NCI-H2227 (cell line): ENCODE data around the gene ADAMTS8.

Experiments used
- DNase-seq: peaks from one replicate; lab custom pipeline; 2025; ENCODE audit not compliant: unreplicated experiment; lab: John Stamatoyannopoulos, UW

The ADAMTS8 gene

DNA sequence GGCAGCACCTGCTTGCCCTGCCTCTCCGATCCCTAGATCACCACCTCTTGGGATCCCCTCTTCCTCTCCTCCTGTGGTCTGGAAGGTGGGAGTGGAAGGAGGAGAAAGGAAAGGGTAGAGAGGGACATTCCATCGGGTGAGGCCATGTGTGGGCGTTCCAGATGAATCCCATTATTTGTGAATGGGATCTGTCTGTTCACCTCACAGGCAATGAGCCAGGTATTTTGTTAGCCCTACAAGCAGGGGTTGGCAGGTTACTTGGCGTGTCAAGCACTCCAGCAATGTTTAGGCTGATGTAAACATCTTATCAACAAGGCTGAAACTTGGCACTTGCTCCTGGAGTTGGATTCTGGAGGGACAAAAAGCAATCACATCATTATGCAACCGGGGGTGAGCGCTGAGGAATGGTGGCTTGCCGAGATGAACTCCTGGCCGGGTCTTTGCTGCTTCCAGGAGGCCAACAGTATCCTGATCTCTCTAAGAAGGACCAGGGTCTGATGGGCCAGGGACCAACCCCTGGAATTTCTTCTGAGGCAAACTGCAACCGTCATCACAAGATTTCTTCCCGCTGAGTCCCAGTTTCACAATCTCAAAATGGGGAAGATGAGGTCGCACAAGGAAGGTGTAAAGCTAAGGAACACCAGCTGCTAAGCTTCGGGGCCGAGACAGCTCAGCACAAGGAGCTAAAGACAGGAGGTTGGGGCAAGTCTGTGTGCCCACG is 7.8 kb downstream of the ADAMTS8 start:
- DNase-seq: no peak

DNA sequence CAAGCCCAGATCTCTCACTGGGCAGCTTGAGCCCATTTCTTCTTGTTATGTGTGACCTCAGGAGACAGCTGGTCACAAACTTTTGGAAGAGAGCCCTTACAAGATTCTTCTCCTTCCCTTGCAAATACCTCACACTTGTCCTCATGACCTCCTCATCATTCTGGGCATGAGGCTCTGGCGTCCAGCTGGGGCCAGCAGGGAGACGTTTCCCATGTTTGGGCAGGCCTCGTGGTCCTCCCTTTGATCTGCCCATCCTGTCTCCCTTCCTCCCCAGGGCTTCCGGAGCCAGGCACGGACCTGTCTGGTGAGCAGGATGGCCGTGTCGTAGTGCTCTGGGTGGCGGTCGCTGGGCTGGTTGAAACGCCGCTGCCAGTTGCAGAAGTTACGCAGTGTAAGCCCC is 9.7 kb downstream of the ADAMTS8 start:
- no peak for DNase-seq

DNA sequence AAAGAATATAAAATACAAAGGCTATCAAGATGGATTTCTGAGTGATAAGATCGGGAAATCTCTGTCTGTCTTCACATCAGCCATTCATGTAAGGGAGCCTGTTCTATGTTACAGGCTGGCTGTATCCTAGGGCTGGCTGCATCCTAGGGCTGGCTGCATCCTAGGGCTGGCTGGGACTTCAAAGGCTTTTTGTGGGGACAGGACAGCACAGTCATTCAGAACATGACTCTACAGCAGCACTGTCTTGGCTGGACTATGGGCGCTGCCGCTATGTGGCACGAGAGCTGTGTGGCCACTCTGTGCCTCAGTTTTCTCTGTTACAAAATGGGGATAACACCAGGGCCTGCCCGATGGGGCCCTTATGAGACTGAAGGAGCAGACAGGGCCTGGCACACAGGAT is 10.2 kb downstream of the ADAMTS8 start:
- no peak for DNase-seq

DNA sequence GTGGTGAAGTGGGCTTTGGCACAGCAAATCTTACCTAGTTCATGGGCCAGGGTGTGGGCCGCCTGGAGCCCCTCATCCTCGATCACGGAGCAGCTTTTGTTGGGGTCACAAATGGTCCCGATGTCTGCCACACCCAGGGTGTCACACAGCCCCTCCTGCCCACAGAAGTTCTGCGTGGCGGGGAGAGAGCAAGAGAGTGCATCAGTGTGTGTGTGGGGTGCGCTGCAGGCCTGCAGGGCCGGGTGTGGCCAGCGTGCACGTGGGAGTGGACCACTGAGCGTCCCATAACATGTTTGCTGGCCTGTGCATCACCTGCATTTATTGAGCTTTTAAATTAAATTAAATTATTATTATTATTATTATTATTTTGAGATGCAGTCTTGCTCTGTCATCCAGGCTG is 11.5 kb downstream of the ADAMTS8 start:
- no peak for DNase-seq

DNA sequence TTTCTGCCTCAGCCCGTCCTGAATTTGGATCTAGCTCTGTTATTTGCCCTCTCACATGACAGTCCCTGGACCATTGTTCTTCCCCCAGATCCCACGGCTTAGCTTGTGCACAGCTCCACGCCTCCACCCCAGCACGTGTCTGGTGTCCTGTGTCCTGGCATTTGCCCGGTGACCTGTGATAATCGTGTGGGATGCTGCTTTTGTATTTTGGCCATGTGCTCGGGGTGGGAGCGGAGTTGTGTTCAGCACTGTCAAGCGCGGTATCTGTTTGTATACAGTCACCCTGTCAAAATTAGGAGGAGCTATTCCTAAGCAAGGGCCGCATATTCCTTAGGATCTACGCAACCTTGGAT is 11.9 kb downstream of the ADAMTS8 start:
- DNase-seq: no peak

DNA sequence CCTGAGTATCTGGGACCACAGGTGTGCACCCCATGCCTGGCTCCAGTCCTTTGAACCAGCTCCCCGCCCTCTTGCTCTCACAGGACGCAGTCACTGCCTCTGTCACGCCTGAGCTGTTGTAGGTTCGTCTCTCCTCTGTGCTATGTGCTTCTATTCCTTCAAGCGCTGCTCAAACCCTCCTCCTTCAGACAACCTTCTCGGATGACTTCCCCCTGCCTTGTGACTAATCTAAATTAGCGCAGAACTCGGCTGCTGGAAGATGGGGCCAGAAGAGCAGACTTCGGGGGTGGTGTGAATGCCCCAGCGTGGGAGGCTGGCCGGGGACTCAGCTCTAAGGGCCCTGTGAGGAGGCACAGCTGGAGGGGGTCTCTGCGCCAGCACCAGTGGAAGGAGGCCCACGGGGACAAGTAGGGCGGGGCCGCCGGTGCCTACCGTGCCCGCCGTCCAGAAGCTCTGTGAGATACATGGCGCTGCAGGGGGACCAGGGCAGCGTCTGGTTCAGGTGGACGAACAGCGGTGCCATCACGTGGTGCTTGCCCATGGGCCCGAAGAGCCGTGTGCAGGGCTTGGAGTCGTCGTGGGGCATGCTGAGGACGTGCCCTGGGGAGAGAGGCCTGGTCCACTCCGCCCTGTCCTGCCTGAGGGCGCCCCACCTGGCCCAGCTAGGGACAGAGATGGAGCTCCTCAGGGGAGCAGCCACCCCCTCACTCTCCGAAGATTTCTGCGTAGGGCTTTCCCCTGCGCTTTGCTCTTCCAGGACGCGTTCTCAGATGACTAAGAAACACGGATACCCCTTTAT is 12.5 kb downstream of the ADAMTS8 start:
- no peak for DNase-seq

DNA sequence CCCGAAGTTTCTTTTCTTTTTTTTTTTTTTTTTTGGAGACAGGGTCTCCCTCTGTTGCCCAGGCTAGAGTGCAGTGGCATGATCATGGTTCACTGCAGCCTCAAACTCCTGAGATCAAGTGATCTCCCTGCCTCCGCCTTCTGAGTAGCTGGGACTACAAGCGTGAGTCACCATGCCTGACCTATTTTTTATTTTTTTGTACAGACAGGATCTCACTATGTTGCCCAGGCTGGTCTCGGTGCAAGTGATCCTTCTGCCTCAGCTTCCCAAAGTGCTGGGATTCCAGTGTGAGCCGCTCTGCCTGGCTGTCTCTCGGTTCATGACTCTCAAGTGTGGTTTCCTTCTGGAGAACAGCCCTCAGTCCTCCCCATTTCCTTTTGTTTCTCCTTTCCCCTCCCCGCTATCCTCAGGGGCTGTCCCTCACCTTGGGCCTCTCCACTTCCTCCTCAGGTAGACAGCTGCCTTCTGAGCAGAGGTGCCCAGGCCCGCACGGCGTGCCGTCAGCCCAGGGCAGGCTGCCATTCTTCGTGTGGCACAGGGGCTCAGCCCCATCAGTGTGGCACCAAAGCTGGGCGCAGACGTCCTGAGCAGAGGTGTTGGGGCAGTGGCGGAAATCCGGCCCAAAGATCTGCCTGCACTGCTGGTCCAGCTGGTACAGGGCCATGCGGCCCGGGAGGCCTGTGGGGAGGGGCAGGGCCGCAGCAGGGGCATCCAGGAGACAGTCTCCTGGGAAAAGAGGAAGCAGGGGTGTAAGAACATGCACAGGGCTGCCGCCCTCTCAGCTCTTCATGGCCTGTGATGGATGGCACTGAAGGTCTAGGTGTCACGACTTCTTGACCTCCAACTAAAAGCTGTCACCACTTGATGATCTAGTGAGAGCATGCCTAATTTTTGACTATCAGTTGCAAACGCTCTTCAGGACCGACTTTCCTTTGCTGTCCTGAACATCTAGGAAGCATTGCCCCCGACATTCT is 14.0 kb downstream of the ADAMTS8 start:
- DNase-seq: no peak

DNA sequence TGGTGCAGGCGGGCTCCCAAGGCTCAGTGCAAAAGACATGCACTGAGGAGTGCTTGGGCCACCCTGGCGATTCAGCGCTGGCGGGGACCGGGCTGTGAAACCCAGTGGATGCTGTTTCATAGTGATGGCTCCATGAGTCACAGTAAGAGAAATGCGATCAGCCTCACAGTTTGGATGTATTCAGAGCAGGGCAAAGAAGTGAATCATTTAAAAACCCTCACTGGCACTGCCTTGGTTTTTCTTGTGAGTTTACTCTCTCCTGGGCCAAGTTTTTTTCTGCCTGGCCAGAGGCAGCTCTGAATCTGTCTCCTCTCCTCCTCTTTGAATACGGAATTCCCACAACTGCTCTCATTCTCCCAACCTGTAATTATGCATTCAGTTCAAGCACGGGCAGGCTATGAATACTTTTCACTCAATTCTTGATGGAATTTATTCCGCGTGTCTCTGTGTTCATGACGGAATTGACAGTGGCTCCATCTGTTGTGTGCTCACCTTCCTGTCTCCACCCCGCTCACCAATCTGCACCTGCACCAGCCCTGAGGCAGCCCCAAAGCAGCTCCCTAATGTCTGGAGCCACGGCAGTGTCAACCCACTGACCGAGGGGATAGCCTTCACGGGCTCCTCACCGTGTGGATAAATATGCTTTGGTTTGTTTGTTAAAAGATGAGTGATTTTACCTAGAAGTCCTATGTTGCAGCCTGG is 14.9 kb downstream of the ADAMTS8 start:
- peak; percentile 38 for DNase-seq

DNA sequence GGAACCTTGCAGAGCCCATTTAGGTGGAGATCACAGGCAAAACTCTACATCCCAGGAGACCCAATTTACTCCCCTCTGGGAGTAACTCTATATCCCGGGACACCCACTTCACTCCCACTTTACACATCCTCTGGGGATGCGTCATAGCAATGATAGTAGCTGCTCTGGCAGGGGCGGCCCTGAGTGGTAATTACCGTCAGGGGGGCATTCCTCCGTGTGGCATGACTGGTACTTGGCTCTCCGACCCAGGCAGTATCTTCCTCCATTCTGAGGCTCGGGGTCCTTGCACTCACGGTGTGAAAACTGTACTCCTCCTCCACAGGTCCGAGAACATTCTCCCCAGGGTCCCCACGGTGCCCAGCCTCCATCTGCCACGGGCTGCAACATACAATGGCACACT is 17.2 kb downstream of the ADAMTS8 start:
- no peak for DNase-seq

DNA sequence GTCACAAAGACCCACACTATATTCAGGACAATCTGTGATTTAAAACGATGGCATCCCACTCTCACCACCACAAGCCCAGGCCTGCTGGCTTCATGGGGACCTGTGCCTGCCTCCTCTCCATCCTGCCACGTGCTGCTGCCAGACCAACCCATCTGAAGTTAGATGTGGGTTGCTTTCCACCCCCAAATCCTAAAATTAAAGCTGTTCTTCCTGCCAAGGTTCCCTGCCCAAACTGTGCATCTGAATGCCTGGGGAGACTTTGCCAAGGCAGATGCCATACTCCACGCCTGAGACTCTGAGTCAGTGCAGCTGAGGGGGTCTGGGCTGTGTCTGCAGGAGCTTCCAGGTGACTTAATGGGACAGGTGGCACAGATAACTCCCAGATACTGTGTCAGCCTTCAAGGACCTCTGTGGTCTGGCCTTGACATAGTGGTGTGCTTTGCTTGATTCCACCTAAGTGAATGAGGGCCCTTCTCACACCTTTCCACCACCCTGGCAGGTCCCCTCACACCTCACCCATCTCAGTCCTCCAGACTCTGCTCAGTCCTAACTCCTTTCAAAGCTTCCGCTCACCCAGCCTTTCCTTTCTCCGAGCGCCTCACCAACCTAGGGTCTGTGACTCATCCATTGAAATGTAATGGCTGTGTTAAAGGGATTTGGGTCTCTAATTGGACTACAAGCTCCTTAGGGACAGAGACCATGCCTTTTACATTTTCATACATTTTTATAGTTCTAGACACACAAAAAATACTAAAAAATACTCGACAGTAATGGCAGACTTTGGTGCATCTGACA is 18.6 kb downstream of the ADAMTS8 start:
- DNase-seq: no peak

DNA sequence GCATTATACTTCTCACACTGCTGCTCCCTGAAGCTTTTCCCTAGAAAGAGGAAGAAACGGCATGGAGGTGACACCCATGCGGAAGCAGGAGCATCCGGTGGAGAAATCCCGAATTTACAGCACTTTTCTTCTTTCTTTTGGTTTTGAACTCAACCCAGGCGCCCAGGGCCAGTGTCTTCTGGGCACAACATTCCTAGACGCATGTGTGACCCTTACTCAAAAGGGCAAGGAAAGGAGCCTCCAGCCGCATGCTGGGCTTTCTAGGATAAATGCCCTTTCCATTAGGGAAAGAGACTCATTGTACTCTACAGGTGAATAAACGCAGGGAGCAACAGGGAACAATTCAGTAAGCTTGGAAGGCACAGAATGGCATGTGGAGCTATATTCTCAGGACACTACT is 19.5 kb downstream of the ADAMTS8 start:
- no peak for DNase-seq

DNA sequence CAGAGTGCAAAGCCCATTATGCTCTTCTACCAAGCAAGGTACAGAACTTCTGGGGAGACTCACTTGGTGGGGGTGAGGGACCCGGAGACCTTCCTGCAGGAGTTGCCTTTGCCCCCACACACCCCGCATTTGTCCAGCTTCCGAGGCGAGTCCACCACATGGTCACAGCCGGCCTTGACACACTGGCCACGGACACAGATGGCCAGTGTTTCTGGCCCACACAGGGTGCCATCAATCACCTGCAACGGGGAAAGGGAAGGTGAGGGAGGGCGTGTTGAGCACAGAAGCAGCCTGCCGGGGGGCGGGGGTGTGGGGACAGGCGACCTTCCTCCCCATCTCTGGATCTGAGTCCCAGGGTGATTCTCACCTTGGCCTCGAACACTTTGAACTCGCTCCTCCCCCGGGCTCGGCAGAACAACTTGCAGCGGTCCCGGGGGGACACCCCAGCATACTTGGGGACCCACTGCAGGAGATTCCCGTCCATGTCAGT is 20.0 kb downstream of the ADAMTS8 start:
- no peak for DNase-seq

DNA sequence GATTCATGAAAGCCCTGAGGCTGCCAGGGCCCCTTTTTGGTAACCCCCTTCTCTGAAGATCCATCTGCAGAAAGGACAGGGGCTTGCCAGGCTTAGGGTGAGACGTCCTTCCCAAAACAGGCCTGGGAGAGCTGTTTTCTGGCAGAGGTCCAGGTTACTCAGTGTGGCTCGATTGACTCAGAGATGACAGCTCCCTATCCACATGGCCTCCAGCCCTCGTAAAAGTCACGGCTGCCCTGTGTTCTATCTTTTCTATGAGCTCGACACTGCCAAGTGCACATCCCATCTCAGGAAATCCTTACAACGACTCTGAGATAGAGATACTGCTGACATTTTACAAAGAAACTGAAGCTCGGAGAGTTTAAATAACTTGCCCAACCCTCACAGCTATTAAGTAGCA is 20.4 kb downstream of the ADAMTS8 start:
- DNase-seq: no peak

DNA sequence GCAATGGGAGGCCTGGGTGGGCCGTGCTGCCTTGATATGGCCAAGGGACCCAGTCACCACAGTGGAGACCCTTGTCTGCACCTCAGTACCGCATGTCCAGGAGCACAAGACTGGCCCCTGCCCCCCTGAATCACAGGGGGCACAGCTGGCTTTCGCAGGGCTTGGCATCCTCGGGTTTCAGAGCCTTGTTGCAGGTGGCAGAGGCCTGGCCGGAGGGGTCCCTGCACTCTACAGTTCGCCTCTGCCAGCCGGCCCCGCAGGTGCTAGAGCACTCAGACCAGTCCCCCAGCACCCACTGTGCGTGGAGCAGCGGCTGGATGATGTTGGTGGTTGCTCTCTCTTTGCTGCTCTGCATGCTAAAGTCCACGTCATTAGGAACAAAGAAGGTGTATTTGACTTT is 23.0 kb downstream of the ADAMTS8 start:
- no peak for DNase-seq

DNA sequence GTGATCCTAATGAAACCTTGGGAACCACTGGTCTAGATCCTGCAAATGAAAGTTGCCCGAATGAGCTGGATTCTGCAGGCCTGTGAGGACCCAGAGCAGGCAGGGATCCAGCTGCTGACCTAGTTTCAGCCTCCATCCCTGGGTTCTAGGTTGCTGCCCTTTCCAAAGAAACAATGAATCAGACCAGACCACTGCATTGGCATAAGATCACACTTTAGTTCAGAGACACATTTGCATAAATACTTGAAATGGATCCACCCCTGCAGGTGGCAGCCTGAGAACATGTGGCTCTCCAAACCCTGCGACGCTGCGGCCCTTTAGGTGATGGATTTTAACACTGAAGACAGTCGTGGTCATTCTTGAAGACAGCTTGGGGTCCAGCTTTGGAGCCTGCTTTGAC is 23.7 kb downstream of the ADAMTS8 start:
- DNase-seq: no peak

DNA sequence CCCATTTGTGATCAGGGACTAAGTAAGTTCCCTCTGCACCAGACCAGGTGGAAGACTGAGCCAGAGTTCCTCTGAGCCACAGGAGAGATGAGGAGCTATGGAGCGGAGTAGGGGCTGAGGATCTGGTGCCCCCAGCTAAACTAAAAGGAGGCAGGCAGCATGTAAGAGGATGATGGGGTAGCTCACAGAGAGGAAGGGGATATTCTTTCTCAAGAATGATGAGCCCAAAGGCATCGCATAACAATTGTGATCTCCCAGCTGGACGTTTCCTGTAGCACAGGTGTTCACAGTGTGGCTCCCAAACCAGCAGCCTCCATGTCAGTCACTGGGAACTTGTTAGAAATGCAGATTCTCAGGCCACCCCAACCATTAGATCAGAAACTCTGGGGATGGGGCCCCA is 24.4 kb downstream of the ADAMTS8 start:
- no peak for DNase-seq

DNA sequence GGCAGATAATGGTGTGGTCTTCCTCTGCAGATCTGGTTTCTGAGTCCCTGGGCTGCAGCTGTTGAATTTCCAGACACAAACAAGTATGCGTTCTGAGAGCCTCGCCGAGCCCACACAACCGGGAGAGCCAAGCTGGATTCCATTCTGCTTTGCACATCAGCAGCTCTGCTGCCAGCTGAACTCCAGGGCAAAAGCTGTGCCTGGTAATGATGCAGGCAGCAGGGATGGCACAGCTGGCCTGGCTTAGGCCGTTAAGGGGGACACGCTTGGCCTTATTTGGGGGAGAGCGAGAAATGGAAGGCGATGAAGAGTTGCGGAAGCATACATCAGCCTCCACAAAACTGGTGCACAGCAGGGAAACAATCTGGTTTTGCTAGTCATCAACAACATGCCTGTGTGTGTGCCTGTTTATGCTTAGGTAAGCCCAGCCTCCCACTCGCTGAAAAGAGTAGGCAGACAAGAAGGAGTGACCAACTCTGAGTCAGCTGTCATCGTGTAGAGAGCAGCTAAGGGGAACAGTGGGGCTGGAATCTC is 25.1 kb downstream of the ADAMTS8 start:
- DNase-seq: peak; percentile 14

DNA sequence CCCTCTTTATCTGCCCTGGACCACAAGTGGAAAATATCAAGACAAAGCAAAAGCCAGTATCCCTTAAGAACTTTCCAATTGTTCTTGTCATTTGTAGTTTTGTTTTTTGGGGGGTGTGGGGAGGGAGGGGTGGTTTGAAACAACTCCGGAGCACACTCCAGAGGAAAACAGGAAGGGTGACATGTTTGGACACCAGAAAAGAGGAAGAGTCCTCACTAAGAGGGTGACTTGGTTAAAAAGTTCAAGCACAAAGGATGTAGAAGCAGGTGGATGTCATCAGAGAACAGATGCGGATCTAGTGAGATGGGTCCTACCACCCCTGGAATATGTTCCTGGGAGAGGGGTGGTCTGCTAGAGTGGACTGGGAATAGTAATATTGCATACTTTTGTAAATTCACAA is 25.8 kb downstream of the ADAMTS8 start:
- DNase-seq: no peak

DNA sequence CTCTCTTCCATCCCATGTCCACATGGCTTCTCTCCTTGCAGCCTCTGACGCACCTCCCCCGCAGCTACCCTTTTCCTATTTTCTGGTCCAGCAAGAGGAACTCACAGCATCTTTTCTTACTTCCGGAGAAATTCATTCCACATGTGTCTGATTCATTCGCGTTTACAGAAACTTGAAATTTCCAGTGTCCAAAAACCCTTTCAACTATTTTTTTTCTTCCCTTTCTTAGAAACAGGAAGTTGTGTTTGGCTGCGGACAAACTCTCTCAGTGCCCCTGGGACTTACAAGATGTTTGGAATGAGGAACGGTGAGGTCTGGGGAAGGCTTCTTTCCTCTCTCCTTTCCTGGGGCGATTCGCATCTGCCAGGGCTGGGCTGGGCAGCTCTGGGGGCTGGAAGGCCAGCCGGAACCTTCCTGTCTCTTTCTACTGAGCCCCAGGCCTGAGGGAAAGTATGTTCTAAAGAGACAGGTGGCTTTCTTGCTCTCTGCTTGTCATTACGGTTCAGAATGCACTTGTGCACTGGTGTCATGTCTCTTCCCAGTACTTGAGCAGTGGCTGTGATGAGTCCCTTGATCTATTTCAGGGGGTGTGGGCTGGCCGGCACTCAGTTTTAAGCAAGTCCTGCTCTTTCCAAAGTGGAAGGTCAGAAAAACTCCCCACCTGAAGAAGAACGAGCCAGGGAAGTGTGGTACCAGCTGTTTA is 27.5 kb downstream of the ADAMTS8 start:
- DNase-seq: no peak
